Measurements from ENCODE around the gene PARD3. TPM values are rescaled to one million over a fixed set of nuclear protein-coding genes. Genes with fewer than 3 reads are reported as not detected.
"Not testable (repeated sequence)": the region's sequence is repeated elsewhere in the genome, so short reads cannot be mapped to it uniquely, and the experiment has no call there.

The PARD3 gene
- total and polyA plus RNA-seq, 7 experiments from 2014 or later = 0.19 to 1.2 (median 0.43) TPM

GRCh38 chr10:34280599-34281374, 534.3 kb downstream of the PARD3 start:
- ATAC-seq = no peak
- intact Hi-C loops (cut with micrococcal nuclease) = no loop called here

GRCh38 chr10:34275626-34276130, 539.4 kb downstream of the PARD3 start:
- intact Hi-C loops (cut with micrococcal nuclease) = no loop called here
- Mint-ChIP-seq H3K27me3 (peaks cover 2 to 14% (median 3%) of the 10 kb centered on the region in 5 donors), H3K9me3 (peaks cover 0 to 12% (median 2%) of the 10 kb centered on the region in 11 donors), H3K27ac (no peak overlapping the region), H3K4me3 (no peak overlapping the region), H3K36me3 (peaks cover 0 to 2% (median 0%) of the 10 kb centered on the region in 5 donors), H3K4me1 (peaks cover 0 to 9% (median 0%) of the 10 kb centered on the region in 7 donors)
- ChIA-PET CTCF (no interaction called here), POLR2A (no interaction called here)
- no peak for ATAC-seq
- no peak for DNase-seq
- Histone ChIP-seq H3K36me3 (ENCODE audit: control insufficient read depth in 2 of 3, insufficient read depth in 3 of 3, low read length in 3 of 3) (no peaks in the 10 kb centered on the region), H3K27me3 (ENCODE audit: control insufficient read depth in 2 of 2, insufficient read depth in 2 of 2, low read length in 2 of 2) (no peaks in the 10 kb centered on the region), H3K9me3 (ENCODE audit: control insufficient read depth in 2 of 3, low read length in 3 of 3) (no peaks in the 10 kb centered on the region), H3K4me3 (ENCODE audit: low read length) (no peak overlapping the region), H3K4me1 (ENCODE audit: control insufficient read depth in 2 of 2, insufficient read depth in 2 of 2, low read length in 2 of 2) (no peaks in the 10 kb centered on the region), H3K27ac (ENCODE audit: low read depth, low read length) (no peak overlapping the region)

More at GRCh38 chr10:34280599-34281374, 534.3 kb downstream of the PARD3 start:
- H3K9me3 Mint-ChIP-seq = no peaks in the 10 kb centered on the region
- peaks cover 2 to 24% (median 8%) of the 10 kb centered on the region in 5 donors for H3K27me3 Mint-ChIP-seq
- H3K4me1 Mint-ChIP-seq = peaks cover 0 to 19% (median 0%) of the 10 kb centered on the region in 7 donors
- H3K36me3 Mint-ChIP-seq = no peaks in the 10 kb centered on the region
- ChIA-PET POLR2A (no interaction called here), CTCF (no interaction called here)
- DNase-seq = no peak
- H3K27ac ChIP-seq (ENCODE audit: low read depth, low read length) = no peak overlapping the region
- H3K27ac Mint-ChIP-seq = peak overlapping the region in 1 of 9 donors; percentile 68
- H3K4me3 Mint-ChIP-seq = peak overlapping the region in 1 of 10 donors; percentile 42
- H3K4me1 ChIP-seq (ENCODE audit: control insufficient read depth in 2 of 2, insufficient read depth in 2 of 2, low read length in 2 of 2) = no peaks in the 10 kb centered on the region
- H3K4me3 ChIP-seq (ENCODE audit: low read length) = no peak overlapping the region
- H3K9me3 ChIP-seq (ENCODE audit: control insufficient read depth in 2 of 3, low read length in 3 of 3) = no peaks in the 10 kb centered on the region
- no peaks in the 10 kb centered on the region for H3K36me3 ChIP-seq (ENCODE audit: control insufficient read depth in 2 of 3, insufficient read depth in 3 of 3, low read length in 3 of 3)
- no peaks in the 10 kb centered on the region for H3K27me3 ChIP-seq (ENCODE audit: control insufficient read depth in 2 of 2, insufficient read depth in 2 of 2, low read length in 2 of 2)

GRCh38 chr10:34274906-34275305, 540.2 kb downstream of the PARD3 start:
- no peak overlapping the region for H3K27ac Mint-ChIP-seq
- Histone ChIP-seq H3K27ac (ENCODE audit: low read depth, low read length) (no peak overlapping the region), H3K4me1 (ENCODE audit: control insufficient read depth in 2 of 2, insufficient read depth in 2 of 2, low read length in 2 of 2) (no peaks in the 10 kb centered on the region), H3K4me3 (ENCODE audit: low read length) (no peak overlapping the region), H3K9me3 (ENCODE audit: control insufficient read depth in 2 of 3, low read length in 3 of 3) (no peaks in the 10 kb centered on the region), H3K27me3 (ENCODE audit: control insufficient read depth in 2 of 2, insufficient read depth in 2 of 2, low read length in 2 of 2) (no peaks in the 10 kb centered on the region), H3K36me3 (ENCODE audit: control insufficient read depth in 2 of 3, insufficient read depth in 3 of 3, low read length in 3 of 3) (no peaks in the 10 kb centered on the region)
- ATAC-seq (no peak), DNase-seq (no peak)
- POLR2A ChIA-PET = no interaction called here
- peaks cover 0 to 16% (median 3%) of the 10 kb centered on the region in 5 donors for H3K27me3 Mint-ChIP-seq
- no peak overlapping the region for H3K4me3 Mint-ChIP-seq
- peaks cover 0 to 12% (median 2%) of the 10 kb centered on the region in 11 donors for H3K9me3 Mint-ChIP-seq
- CTCF ChIA-PET = no interaction called here
- H3K36me3 Mint-ChIP-seq = peaks cover 0 to 2% (median 0%) of the 10 kb centered on the region in 5 donors
- intact Hi-C loops (cut with micrococcal nuclease) = no loop called here
- peaks cover 0 to 4% (median 0%) of the 10 kb centered on the region in 7 donors for H3K4me1 Mint-ChIP-seq

GRCh38 chr10:34273340-34273739, 541.8 kb downstream of the PARD3 start:
- no peak overlapping the region for H3K4me3 ChIP-seq (ENCODE audit: low read length)
- intact Hi-C loops (cut with micrococcal nuclease) = no loop called here
- H3K9me3 Mint-ChIP-seq = peaks cover 0 to 12% (median 2%) of the 10 kb centered on the region in 11 donors
- no peak overlapping the region for H3K27ac ChIP-seq (ENCODE audit: low read depth, low read length)
- no peaks in the 10 kb centered on the region for H3K4me1 ChIP-seq (ENCODE audit: control insufficient read depth in 2 of 2, insufficient read depth in 2 of 2, low read length in 2 of 2)
- no peak overlapping the region for H3K27ac Mint-ChIP-seq
- ChIA-PET POLR2A (no interaction called here), CTCF (interaction anchor here (0.5 to 1.2 kb wide), 2 partner anchors 9 to 11 kb away, joined by 3 to 4 read pairs; no protein-coding TSS in a partner anchor)
- ATAC-seq (no peak), DNase-seq (no peak)
- H3K36me3 ChIP-seq (ENCODE audit: control insufficient read depth in 2 of 3, insufficient read depth in 3 of 3, low read length in 3 of 3) = no peaks in the 10 kb centered on the region
- no peaks in the 10 kb centered on the region for H3K4me1 Mint-ChIP-seq
- peaks cover 0 to 2% (median 0%) of the 10 kb centered on the region in 5 donors for H3K36me3 Mint-ChIP-seq
- H3K9me3 ChIP-seq (ENCODE audit: control insufficient read depth in 2 of 3, low read length in 3 of 3) = no peaks in the 10 kb centered on the region
- peaks cover 0 to 13% (median under 1%) of the 10 kb centered on the region in 5 donors for H3K27me3 Mint-ChIP-seq
- no peaks in the 10 kb centered on the region for H3K27me3 ChIP-seq (ENCODE audit: control insufficient read depth in 2 of 2, insufficient read depth in 2 of 2, low read length in 2 of 2)
- H3K4me3 Mint-ChIP-seq = no peak overlapping the region

- DNase-seq = no peak
- ChIA-PET CTCF (no interaction called here), POLR2A (no interaction called here)
- H3K9me3 Mint-ChIP-seq = peaks cover 0 to 17% (median 4%) of the 10 kb centered on the region in 11 donors
- no peaks in the 10 kb centered on the region for H3K36me3 ChIP-seq (ENCODE audit: control insufficient read depth in 2 of 3, insufficient read depth in 3 of 3, low read length in 3 of 3)
- H3K27ac Mint-ChIP-seq = no peak overlapping the region
- intact Hi-C loops (cut with micrococcal nuclease) = no loop called here
- no peak overlapping the region for H3K4me3 ChIP-seq (ENCODE audit: low read length)
- no peak overlapping the region for H3K4me3 Mint-ChIP-seq
- H3K27me3 Mint-ChIP-seq = peaks cover 0 to 19% (median 2%) of the 10 kb centered on the region in 5 donors
- no peaks in the 10 kb centered on the region for H3K9me3 ChIP-seq (ENCODE audit: control insufficient read depth in 2 of 3, low read length in 3 of 3)
- no peak for ATAC-seq
- H3K4me1 Mint-ChIP-seq = no peaks in the 10 kb centered on the region
- peaks cover 0 to 1% of the 10 kb centered on the region in 2 donors for H3K27me3 ChIP-seq (ENCODE audit: control insufficient read depth in 2 of 2, insufficient read depth in 2 of 2, low read length in 2 of 2)
- no peaks in the 10 kb centered on the region for H3K4me1 ChIP-seq (ENCODE audit: control insufficient read depth in 2 of 2, insufficient read depth in 2 of 2, low read length in 2 of 2)
- H3K27ac ChIP-seq (ENCODE audit: low read depth, low read length) = no peak overlapping the region
- peaks cover 0 to 2% (median 0%) of the 10 kb centered on the region in 5 donors for H3K36me3 Mint-ChIP-seq
These were observed 542.8 kb downstream of the PARD3 start for GRCh38 chr10:34272316-34272715.

- H3K36me3 Mint-ChIP-seq; H3K4me3 Mint-ChIP-seq; H3K27ac ChIP-seq (ENCODE audit: low read depth, low read length); DNase-seq; H3K27me3 ChIP-seq (ENCODE audit: control insufficient read depth in 2 of 2, insufficient read depth in 2 of 2, low read length in 2 of 2); H3K9me3 ChIP-seq (ENCODE audit: control insufficient read depth in 2 of 3, low read length in 3 of 3); H3K4me1 Mint-ChIP-seq; ATAC-seq; POLR2A ChIA-PET; H3K4me1 ChIP-seq (ENCODE audit: control insufficient read depth in 2 of 2, insufficient read depth in 2 of 2, low read length in 2 of 2); intact Hi-C loops (cut with micrococcal nuclease); H3K27ac Mint-ChIP-seq; CTCF ChIA-PET; H3K36me3 ChIP-seq (ENCODE audit: control insufficient read depth in 2 of 3, insufficient read depth in 3 of 3, low read length in 3 of 3); H3K4me3 ChIP-seq (ENCODE audit: low read length): not testable (repeated sequence)
- H3K9me3 Mint-ChIP-seq = peaks cover 0 to 12% (median 3%) of the 10 kb centered on the region in 11 donors
- peaks cover 0 to 19% (median 5%) of the 10 kb centered on the region in 5 donors for H3K27me3 Mint-ChIP-seq
These were observed 546.7 kb downstream of the PARD3 start for GRCh38 chr10:34268410-34268809.

Measured in naive thymus-derived CD4-positive, alpha-beta T cell (primary cell).